Inflammatory macrophage (primary cell): Measurements from ENCODE around the gene BEST3.

ENCODE experiments used
- DNase-seq, 2 donors: peaks; one replicate each; pipeline ENCODE4 v3.0.0-alpha.2; 2020 to 2022
- total RNA-seq, 18 experiments: gene quantifications; one replicate each; lab custom pipeline; 2026; ENCODE audit warnings: mixed read lengths in 6 of 18, inconsistent platforms in 2 of 18; lab: John Stamatoyannopoulos, UW

BEST3 gene
- total RNA-seq = 0 to 0.11 (median 0) reads per million in 18 experiments

- DNase-seq = no peak
Observed at GRCh38 chr12:69698769-69699540, at the start of gene BEST3. Gene BEST3, minus strand, starts transcription at chr12:69699303. Its CDS starts 1,505 bp downstream, at chr12:69697798.

GRCh38 chr12:69744109-69744508, 45.0 kb upstream of the BEST3 start:
- no peak for DNase-seq

- peak; percentile 41 to 53 for DNase-seq
Observed at GRCh38 chr12:69739287-69740191, 40.4 kb upstream of the BEST3 start.

- DNase-seq = peak; percentile 78 to 90
Observed at GRCh38 chr12:69738351-69739286, 39.5 kb upstream of the BEST3 start, which contains the start of gene RAB3IP. Gene RAB3IP, plus strand, starts transcription at chr12:69738860. Its CDS starts 16,549 bp downstream, at chr12:69755409.

GRCh38 chr12:69733638-69734037, 34.5 kb upstream of the BEST3 start:
- no peak for DNase-seq

GRCh38 chr12:69732088-69732487, 33.0 kb upstream of the BEST3 start:
- DNase-seq = no peak

GRCh38 chr12:69726922-69727321, 27.8 kb upstream of the BEST3 start:
- DNase-seq = no peak

GRCh38 chr12:69720750-69721149, 21.6 kb upstream of the BEST3 start:
- no peak for DNase-seq

- no peak for DNase-seq
Observed at GRCh38 chr12:69719336-69720316, 20.5 kb upstream of the BEST3 start.

- DNase-seq = no peak
Observed at GRCh38 chr12:69714542-69714941, 15.4 kb upstream of the BEST3 start.

GRCh38 chr12:69712826-69713225, 13.7 kb upstream of the BEST3 start:
- DNase-seq = no peak

- no peak for DNase-seq
Observed at GRCh38 chr12:69708649-69709048, 9.5 kb upstream of the BEST3 start.

- no peak for DNase-seq
Observed at GRCh38 chr12:69704357-69704756, 5.3 kb upstream of the BEST3 start.

GRCh38 chr12:69703146-69703642, 4.1 kb upstream of the BEST3 start:
- DNase-seq = no peak

- no peak for DNase-seq
Observed at GRCh38 chr12:69701826-69702225, 2.7 kb upstream of the BEST3 start.

- no peak for DNase-seq
Observed at GRCh38 chr12:69698054-69698453, 1.0 kb downstream of the BEST3 start.

- no peak for DNase-seq
Observed at GRCh38 chr12:69694123-69694522, 5.0 kb downstream of the BEST3 start.

- DNase-seq = no peak
Observed at GRCh38 chr12:69689638-69690037, 9.5 kb downstream of the BEST3 start.

GRCh38 chr12:69688471-69689427, 10.4 kb downstream of the BEST3 start:
- DNase-seq = peak; percentile 31 to 51

- no peak for DNase-seq
Observed at GRCh38 chr12:69688021-69688420, 11.1 kb downstream of the BEST3 start.
